Rectal smooth muscle tissue (tissue), 1 donor: Measurements from ENCODE around the gene HES3.
"Not testable (repeated sequence)": the region's sequence is repeated elsewhere in the genome, so short reads cannot be mapped to it uniquely, and the experiment has no call there.

Source experiments
- H3K27ac ChIP-seq: one replicate; pipeline ENCODE4 v1.7.0; 2013; ENCODE audit warnings: low read depth, low read length, inconsistent platforms
- H3K27me3 ChIP-seq: one replicate; pipeline ENCODE4 v1.7.0; 2013; ENCODE audit warnings: low read length; ENCODE audit not compliant: control insufficient read depth, insufficient read depth
- H3K36me3 ChIP-seq: one replicate; pipeline ENCODE4 v1.7.0; 2013; ENCODE audit warnings: low read length; ENCODE audit not compliant: control insufficient read depth, insufficient read depth
- H3K4me1 ChIP-seq: one replicate; pipeline ENCODE4 v1.7.0; 2013; ENCODE audit warnings: low read length; ENCODE audit not compliant: control insufficient read depth, insufficient read depth
- H3K4me3 ChIP-seq: one replicate; pipeline ENCODE4 v1.7.0; 2013; ENCODE audit warnings: low read length
- H3K9ac ChIP-seq: one replicate; pipeline ENCODE4 v1.7.0; 2013; ENCODE audit warnings: low read length

HES3 gene

DNA sequence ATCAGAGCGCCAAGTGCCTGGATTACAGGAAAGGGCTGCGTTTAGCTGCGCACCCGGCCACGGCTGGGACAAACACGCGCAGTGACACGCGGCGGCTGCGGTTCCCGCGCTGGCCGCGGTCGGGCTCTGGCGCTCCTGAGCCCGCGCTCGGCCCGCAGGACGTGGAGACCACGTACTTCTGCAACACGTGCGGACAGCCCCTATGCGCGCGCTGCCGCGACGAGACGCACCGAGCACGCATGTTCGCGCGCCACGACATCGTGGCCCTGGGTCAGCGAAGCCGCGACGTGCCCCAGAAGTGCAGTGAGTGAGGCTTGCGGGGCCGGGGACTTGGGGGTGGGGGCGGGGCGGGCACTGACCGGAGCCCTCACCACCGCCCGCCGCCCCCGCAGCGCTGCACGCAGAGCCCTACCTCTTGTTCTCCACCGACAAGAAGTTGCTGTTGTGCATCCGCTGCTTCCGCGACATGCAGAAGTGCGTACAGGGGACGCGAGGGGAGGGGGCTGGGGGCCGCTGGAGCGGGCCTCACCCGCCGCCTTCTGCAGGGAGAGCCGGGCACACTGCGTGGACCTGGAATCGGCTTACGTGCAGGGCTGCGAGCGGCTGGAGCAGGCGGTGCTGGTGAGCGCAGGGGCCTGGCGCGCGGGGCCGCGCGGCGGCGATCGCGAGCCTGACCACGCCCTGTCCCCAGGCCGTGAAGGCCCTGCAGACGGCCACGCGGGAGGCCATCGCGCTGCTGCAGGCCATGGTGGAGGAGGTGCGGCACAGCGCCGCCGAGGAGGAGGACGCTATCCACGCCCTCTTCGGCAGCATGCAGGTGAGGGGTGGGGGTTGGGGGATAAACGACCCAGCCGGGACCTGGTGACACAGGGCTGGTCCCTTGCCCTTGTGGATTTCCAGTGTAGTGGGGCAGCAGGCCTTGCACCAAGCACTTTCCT is 35.0 kb upstream of the HES3 start:
- no peaks in the 10 kb centered on the region for H3K27me3 ChIP-seq

DNA sequence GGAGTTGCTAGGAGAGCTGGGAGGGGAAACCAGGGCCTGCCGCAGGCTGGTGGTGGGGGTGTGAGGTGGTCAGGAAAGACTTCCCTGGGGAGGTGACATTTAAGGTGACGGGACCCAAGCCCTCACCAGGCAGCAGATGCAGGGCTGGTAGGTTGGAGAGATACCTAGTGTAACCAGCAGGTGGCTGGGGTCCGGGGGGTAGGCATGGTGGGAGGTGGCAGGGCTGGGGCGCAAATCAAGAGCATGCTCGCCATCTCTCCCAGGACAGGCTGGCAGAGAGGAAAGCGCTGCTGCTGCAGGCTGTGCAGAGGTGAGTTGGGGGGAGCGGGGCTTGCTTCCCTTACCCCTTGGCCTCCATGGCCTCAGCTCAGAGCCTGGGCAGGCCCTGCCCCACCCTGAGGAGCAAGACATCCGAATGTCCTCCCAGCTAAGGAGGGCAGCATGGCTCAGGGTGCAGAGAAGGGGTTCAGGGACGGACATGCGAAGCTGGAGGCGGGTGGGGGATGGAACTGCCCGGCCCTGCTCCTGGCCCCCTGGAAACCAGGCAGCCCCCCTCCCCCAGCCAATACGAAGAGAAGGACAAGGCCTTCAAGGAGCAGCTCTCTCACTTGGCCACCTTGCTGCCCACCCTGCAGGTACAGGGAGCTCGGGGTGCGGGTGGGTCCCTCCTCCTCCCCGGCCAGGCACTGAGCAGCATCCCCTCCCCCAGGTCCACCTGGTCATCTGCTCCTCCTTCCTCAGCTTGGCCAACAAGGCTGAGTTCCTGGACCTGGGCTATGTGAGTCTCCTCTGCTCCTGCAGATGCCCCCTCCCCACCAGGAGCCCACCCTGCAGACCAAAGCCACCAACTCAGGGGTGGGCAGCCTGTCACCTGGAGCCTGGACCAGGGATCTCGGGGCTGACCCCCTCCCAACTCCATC is 34.1 kb upstream of the HES3 start:
- Histone ChIP-seq H3K4me1 (no peaks in the 10 kb centered on the region), H3K27me3 (no peaks in the 10 kb centered on the region), H3K36me3 (no peaks in the 10 kb centered on the region), H3K9ac (no peak overlapping the region), H3K4me3 (peak overlapping the region; percentile 35), H3K27ac (no peak overlapping the region)

More for the DNA sequence above, 35.0 kb upstream of the HES3 start:
- H3K4me1 ChIP-seq = no peaks in the 10 kb centered on the region
- no peak overlapping the region for H3K9ac ChIP-seq
- H3K36me3 ChIP-seq = no peaks in the 10 kb centered on the region
- peak overlapping the region; percentile 57 for H3K4me3 ChIP-seq
- no peak overlapping the region for H3K27ac ChIP-seq

DNA sequence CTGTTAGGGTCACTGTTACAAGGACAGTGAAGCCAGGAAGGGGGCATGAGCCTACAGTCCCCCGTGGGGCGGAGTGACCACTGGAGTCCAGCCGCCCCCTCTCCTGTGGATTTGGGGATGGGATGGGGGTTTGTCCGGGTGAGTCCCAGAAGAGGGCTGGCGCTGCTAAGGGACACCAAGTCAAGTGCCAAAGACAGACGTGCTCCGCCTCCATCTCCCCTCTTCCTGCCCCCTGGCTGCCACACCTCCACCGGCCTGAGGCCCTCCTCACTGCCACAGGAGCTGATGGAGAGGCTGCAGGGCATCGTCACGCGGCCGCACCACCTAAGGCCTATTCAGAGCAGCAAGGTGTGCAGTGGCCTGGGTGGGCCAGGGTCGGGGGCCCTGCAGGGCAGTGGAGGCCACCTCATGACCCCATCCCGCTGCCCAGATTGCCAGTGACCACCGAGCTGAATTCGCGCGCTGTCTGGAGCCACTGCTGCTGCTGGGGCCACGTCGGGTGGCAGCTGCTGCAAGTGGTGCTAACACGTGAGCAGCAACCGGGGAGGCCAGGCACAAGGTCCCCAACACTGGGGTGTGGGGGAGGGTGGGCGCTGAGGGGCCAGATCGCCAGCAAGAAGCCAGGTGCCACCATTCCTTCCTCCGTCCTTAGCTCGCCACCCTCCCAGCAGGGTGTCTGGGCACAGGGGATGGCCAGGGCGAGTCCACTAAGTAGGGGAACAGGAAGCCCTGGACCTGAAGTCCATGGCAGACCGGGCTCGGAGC is 33.2 kb upstream of the HES3 start:
- Histone ChIP-seq H3K4me1 (no peaks in the 10 kb centered on the region), H3K27ac (no peak overlapping the region), H3K36me3 (no peaks in the 10 kb centered on the region), H3K9ac (no peak overlapping the region), H3K27me3 (no peaks in the 10 kb centered on the region), H3K4me3 (no peak overlapping the region)

DNA sequence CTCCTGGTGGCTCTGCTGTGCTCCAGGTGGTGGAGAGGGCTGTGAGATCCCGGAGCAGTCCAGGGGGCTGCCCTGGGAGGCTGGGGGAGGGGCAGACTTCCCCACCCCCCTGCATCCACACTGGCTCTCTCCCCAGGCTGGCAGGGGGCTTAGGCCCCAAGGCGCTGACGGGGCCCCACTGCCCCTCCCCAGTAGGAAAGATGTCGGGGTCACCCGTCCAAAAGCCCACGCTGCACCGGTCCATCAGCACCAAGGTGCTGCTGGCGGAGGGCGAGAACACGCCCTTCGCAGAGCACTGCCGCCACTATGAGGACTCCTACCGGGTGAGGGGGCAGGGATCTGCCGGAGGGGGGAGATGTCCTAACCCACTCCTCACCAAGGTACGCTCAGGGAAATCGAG is 32.2 kb upstream of the HES3 start:
- no peaks in the 10 kb centered on the region for H3K36me3 ChIP-seq
- no peaks in the 10 kb centered on the region for H3K4me1 ChIP-seq
- no peak overlapping the region for H3K9ac ChIP-seq
- H3K27me3 ChIP-seq = no peaks in the 10 kb centered on the region
- H3K4me3 ChIP-seq = no peak overlapping the region
- H3K27ac ChIP-seq = no peak overlapping the region

DNA sequence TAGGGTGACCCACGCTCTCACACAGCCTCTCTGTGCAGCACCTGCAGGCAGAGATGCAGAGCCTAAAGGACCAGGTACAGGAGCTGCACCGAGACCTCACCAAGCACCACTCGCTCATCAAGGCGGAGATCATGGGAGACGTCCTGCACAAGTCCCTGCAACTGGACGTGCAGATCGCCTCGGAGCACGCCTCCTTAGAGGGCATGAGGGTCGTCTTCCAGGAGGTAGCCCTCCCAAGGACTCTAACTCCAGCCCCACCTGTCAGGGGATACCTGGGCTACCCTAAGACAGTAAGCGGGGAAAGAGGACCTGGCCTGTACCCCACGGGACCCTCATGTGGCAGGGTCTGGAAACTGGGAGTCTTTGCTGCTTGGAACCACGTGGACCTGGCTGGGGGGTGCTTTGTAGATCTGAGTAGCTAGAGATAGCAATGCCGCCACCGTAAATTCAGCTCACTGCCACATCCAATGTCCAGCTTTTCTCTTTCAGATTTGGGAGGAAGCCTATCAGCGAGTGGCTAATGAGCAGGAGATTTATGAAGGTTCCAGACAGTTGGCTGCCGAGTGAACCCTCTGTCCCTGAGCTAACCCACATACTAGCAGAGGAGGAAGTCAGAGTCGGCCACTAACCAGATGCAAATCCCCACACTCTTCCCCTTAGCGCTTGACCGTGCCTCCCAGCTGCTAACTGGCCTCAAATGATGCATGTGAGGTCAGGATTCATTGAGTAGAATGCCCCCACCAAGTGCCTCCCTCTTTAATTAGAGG is 31.6 kb upstream of the HES3 start:
- Histone ChIP-seq H3K36me3 (no peaks in the 10 kb centered on the region), H3K9ac (no peak overlapping the region), H3K27ac (no peak overlapping the region), H3K27me3 (no peaks in the 10 kb centered on the region), H3K4me3 (no peak overlapping the region), H3K4me1 (no peaks in the 10 kb centered on the region)

DNA sequence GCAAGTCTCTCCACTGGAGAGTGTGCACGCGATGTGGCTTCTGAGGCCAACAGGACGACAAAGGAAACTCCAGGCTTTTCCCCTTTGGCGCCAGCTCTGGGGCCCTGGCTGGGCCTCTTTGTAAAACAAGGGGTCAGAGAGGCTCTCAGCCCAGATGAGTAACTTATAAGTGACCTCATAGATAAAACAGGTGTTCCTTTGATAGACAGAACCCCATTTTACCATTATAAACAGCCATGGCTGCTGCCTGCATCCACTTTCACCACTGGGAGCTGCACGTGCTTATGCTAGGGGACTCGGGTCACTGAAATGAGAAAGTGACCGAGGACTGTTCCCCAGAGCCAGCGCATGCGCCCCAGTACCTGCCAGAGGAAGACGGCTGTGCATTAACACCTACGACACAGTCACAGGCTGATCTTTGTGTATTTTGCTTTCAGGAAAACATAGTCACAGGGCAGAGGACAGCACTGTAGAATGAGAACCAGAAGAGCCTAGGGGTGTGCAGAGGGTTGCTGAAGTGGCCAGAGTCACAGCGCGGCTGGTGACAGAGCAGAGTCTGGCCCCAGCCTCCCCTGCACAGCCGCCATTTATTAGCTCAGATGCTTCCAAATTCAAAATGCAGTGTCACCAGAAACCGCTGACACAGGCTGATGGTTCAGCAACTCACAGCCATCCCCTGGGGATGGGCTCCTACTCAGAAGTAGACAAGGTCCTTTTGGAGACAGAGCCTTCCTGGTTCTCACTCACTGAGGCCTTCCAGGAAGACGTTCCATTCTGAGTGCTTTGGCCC is 25.4 kb upstream of the HES3 start:
- Histone ChIP-seq H3K4me1 (no peaks in the 10 kb centered on the region), H3K4me3 (no peak overlapping the region), H3K27ac (no peak overlapping the region), H3K36me3 (no peaks in the 10 kb centered on the region), H3K9ac (no peak overlapping the region), H3K27me3 (no peaks in the 10 kb centered on the region)

DNA sequence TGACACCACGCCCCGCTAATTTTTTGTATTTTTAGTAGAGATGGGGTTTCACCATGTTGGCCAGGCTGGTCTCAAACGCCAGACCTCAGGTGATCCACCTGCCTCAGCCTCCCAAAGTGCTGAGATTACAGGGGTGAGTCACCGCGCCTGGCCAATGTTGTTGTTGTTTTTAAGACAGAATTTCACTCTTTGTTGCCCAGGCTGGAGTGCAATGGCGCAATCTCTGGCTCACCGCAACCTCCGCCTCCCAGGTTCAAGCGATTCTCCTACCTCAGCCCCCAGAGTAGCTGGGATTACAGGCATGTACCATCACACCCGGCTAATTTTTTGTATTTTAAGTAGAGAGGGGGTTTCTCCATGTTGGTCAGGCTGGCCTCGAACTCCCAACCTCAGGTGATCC is 24.3 kb upstream of the HES3 start:
- H3K27ac ChIP-seq, H3K4me3 ChIP-seq, H3K27me3 ChIP-seq, H3K36me3 ChIP-seq, H3K9ac ChIP-seq, H3K4me1 ChIP-seq: not testable (repeated sequence)

DNA sequence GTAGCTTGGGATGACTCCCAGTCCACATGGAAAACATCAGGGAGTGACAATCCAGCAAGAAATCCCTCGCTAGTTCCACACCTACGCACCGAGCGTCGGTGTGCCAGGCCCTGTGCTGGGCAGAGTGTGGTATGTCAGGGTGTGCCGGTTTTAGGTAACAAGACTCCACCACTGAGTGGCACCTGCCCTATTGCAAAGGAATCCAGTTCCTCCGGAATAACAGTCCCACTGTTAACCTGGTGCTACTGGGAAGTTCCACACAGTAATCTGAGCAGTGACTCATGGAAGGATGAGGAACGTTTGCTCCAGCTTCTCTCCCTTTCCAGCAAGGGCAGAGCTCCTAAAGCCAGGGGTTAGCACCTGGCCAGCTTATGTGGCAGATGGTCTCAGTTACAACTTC is 23.7 kb upstream of the HES3 start:
- Histone ChIP-seq H3K4me1 (no peaks in the 10 kb centered on the region), H3K36me3 (peaks cover 6% of the 10 kb centered on the region), H3K27ac (no peak overlapping the region), H3K27me3 (no peaks in the 10 kb centered on the region), H3K4me3 (no peak overlapping the region), H3K9ac (no peak overlapping the region)

DNA sequence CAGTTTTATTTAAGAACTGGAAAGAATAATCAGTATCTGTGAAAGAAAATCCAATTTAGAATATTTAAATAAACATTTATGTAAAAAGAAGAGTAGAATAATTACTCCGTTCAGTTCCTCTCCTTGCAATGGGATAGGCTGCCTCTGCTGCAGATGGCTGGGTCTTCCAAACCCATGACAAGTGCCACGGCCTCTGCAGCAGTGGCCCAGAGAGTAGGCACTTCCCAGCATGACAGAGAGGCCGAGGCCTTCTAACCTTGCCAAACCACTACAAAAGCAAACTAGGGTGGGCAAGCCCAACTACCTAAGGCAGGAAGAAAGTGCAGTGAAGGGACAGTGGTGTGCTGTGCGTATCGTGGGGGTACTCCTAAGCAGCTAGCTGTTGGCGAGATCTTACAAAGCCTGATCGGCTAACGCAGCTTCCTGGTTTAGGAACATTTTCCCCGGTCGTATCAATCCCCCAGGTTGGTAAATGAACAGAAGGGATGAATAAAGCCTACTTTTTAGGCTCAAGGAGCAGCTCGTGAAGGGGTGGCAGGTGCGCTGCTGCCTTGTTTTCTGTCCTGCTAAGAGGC is 22.7 kb upstream of the HES3 start:
- no peak overlapping the region for H3K4me3 ChIP-seq
- no peak overlapping the region for H3K27ac ChIP-seq
- H3K4me1 ChIP-seq = no peaks in the 10 kb centered on the region
- no peaks in the 10 kb centered on the region for H3K27me3 ChIP-seq
- H3K9ac ChIP-seq = no peak overlapping the region
- peaks cover 6% of the 10 kb centered on the region for H3K36me3 ChIP-seq

DNA sequence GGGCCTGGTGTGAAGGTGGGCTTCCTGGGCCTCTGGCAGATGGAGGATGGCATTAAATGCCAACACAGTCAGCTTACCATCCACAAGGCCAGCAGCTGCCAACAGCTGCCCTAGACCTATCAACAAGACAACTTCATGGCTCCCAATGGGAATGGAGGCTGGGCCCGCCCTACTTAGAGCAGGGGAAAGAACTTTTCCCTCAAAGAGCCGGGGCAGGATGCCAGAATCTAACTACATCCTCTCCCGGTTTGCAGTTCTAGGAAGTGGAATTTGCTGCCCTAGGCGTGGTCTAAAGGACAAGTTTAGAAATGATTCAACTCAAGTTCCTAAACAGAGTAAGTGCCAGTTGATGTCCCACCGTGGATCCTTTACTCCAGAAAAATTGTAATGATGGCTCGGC is 21.3 kb upstream of the HES3 start:
- Histone ChIP-seq H3K9ac (no peak overlapping the region), H3K4me1 (no peaks in the 10 kb centered on the region), H3K36me3 (peaks cover 6% of the 10 kb centered on the region), H3K27ac (no peak overlapping the region), H3K27me3 (no peaks in the 10 kb centered on the region), H3K4me3 (no peak overlapping the region)

DNA sequence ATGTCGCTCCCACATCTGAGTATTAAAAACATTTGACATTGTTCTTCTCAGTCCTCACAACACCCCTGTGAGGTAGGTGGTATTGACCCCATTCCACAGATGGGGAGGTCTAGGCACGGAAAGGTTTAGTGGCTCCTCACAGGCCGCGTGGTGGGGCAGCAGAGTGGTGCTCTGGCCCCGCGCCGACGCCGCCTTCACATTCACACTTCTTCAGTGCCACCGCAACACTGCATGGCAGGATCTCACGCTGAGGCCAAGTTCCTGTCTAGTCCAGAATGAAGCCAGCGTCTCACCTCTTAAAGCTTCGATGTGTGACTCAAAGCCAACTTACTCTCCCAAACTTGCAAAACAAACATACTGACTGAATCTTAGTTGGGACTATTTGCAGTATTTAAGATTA is 20.4 kb upstream of the HES3 start:
- Histone ChIP-seq H3K4me1 (no peaks in the 10 kb centered on the region), H3K4me3 (no peak overlapping the region), H3K36me3 (peaks cover 6% of the 10 kb centered on the region), H3K27me3 (no peaks in the 10 kb centered on the region), H3K27ac (no peak overlapping the region), H3K9ac (no peak overlapping the region)
